HepG2 (cell line): ENCODE results near the gene ANTKMT. TPM values are rescaled to one million over a fixed set of nuclear protein-coding genes. Genes with fewer than 3 reads are reported as not detected.

ENCODE experiments used
- CEBPB ChIP-seq: IDR thresholded peaks from 2 replicates; pipeline ENCODE4 v1.6.1; 2011; ENCODE audit warnings: low read depth, low read length, improper control_type of control experiment, borderline replicate concordance
- DNMT3B ChIP-seq: conservative IDR thresholded peaks from 2 replicates; pipeline ENCODE4 v1.6.1; 2016; ENCODE audit warnings: missing biosample characterization, control low read depth
- HOXA5 ChIP-seq: sonication (generic); formaldehyde crosslinking; IDR thresholded peaks from 2 replicates; pipeline ENCODE4 v1.4.0; 2020; ENCODE audit warnings: missing genetic modification reagents
- NFIB ChIP-seq: sonication (generic); formaldehyde crosslinking; IDR thresholded peaks from 2 replicates; pipeline ENCODE4 v1.9.0; 2021; ENCODE audit warnings: missing genetic modification reagents, mild to moderate bottlenecking, borderline replicate concordance
- NONO ChIP-seq, 2 experiments: fragments of 450-650 bp in 1 of 2; sonication (generic) in 1 of 2; formaldehyde crosslinking in 1 of 2; IDR thresholded peaks in 1 of 2; conservative IDR thresholded peaks in 1 of 2; 2 replicates each; pipeline versions ENCODE4 v1.6.1 to v1.8.0; 2017 to 2022; ENCODE audit warnings: mild to moderate bottlenecking in 1 of 2, missing genetic modification reagents in 1 of 2, moderate library complexity in 1 of 2
- ZBTB8A ChIP-seq: sonication (generic); formaldehyde crosslinking; IDR thresholded peaks from 2 replicates; pipeline ENCODE4 v1.4.0; 2020; ENCODE audit warnings: mild to moderate bottlenecking, low read depth, missing genetic modification reagents, borderline replicate concordance
- ZNF30 ChIP-seq: sonication (generic); formaldehyde crosslinking; IDR thresholded peaks from 2 replicates; pipeline ENCODE4 v1.5.0; 2020; ENCODE audit warnings: mild to moderate bottlenecking, missing genetic modification reagents
- ZSCAN22 ChIP-seq: sonication (generic); formaldehyde crosslinking; IDR thresholded peaks from 2 replicates; pipeline ENCODE4 v1.4.0; 2020; ENCODE audit warnings: mild to moderate bottlenecking, missing genetic modification reagents
- polyA plus RNA-seq, 8 experiments: library from polyadenylated mRNA; depleted of rRNA in 3 of 8; stranded (reverse) in 7 of 8; unstranded in 1 of 8; fragments of >200 nt; fragmentation: Illumina TruSeq in 4 of 8; extraction: Trizol in 4 of 8; gene quantifications; 2 replicates each; pipeline versions ENCODE4 v1.2.1 to v1.2.3, GENCODE V29; 2011 to 2016; ENCODE audit warnings: low read depth in 4 of 8, missing spikeins in 1 of 8, mixed read lengths in 1 of 8; ENCODE audit not compliant: insufficient read depth in 1 of 8
- total RNA-seq, 5 experiments: library from RNA; depleted of rRNA; stranded (reverse); fragments of >200 nt; fragmentation: Illumina TruSeq; extraction: Trizol; gene quantifications; 2 replicates each; pipeline ENCODE4 v1.2.3, GENCODE V29; 2016; ENCODE audit warnings: low read depth in 1 of 5
- TF ChIP-seq, protein P1 (sequence below): sonication (generic); formaldehyde crosslinking; IDR thresholded peaks from 2 replicates; pipeline ENCODE4 v1.5.0; 2020; ENCODE audit warnings: mild to moderate bottlenecking, missing genetic modification reagents
- TF ChIP-seq, protein P2 (sequence below), 2 experiments: sonication (generic) in 1 of 2; formaldehyde crosslinking in 1 of 2; IDR thresholded peaks; 2 replicates each; pipeline versions ENCODE4 v1.6.1 to v1.9.0; 2014 to 2022; ENCODE audit warnings: antibody characterized with exemption in 1 of 2, borderline replicate concordance in 1 of 2, inconsistent platforms in 1 of 2, low read depth in 1 of 2, missing genetic modification reagents in 1 of 2
- TF ChIP-seq, protein P3 (sequence below): sonication (generic); formaldehyde crosslinking; IDR thresholded peaks from 2 replicates; pipeline ENCODE4 v1.9.0; 2021; ENCODE audit warnings: mild to moderate bottlenecking, missing genetic modification reagents
- TF ChIP-seq, protein P4 (sequence below): sonication (generic); formaldehyde crosslinking; IDR thresholded peaks from 2 replicates; pipeline ENCODE4 v1.4.0; 2020; ENCODE audit warnings: mild to moderate bottlenecking, missing genetic modification reagents

ANTKMT gene
- total and polyA plus RNA-seq, 2 of the 13 experiments (the other 11 are each of a cell fraction or from before 2014, with no cell fraction given) = 7.5 to 47.8 TPM

DNA sequence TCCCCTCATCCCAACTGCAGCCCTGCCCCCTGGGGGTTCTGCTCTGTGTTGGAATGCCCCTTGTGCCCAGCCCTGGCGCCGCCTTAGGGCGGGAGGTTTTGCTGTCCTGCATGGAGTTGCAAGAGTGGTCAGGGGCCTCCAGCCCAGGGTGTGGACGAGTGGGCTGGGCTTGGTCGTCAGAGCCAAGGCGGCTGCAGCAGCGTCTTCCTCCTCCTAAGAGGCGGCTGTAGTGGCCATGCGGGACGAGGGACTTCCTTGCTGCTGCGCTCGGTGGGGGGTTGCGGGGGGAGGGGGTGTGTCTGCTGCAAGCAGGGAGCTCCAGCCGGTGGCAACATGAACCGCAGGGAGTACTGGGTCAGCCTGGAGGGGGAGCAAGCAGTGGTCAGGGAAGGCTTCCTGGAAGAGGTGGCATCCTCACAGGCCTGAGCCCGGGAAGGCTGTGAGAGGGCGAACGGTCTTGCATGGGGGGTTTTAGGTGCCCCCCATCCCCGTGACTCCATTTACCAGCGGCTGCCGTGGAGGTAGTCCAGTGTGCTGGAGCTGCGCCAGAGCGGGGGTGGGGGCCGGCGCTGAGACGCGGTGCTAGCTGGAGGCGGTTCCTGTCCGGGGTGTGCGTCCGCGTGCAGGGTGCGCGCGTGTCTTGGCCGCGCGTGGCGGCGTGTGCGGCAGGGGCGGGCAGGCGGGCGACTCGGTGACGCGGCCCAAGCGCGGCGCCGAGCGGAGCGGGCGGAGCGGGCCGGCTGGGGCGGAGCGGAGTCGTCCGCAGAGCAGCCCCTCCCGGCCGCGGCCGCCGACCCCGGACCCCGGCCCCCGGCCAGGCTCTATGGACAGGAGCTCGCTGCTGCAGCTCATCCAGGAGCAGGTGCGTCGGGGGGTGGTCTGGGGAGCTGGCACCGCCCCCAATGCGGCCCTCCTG is 45.7 kb upstream of the ANTKMT start, which contains the start of gene RHBDL1 (continued):
- TF ChIP-seq, protein P1, sequence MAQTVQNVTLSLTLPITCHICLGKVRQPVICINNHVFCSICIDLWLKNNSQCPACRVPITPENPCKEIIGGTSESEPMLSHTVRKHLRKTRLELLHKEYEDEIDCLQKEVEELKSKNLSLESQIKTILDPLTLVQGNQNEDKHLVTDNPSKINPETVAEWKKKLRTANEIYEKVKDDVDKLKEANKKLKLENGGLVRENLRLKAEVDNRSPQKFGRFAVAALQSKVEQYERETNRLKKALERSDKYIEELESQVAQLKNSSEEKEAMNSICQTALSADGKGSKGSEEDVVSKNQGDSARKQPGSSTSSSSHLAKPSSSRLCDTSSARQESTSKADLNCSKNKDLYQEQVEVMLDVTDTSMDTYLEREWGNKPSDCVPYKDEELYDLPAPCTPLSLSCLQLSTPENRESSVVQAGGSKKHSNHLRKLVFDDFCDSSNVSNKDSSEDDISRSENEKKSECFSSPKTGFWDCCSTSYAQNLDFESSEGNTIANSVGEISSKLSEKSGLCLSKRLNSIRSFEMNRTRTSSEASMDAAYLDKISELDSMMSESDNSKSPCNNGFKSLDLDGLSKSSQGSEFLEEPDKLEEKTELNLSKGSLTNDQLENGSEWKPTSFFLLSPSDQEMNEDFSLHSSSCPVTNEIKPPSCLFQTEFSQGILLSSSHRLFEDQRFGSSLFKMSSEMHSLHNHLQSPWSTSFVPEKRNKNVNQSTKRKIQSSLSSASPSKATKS (CRISPR knock-in tag) = no peak
- TF ChIP-seq HOXA5 (CRISPR knock-in tag) = no peak
- TF ChIP-seq NONO (IDR thresholded peaks at IDR 0.05) = no peak
- peak; percentile 63; the same call in 1 of the 2 replicates for TF ChIP-seq NONO (CRISPR knock-in tag; conservative IDR thresholded peaks at IDR 0.05)
- TF ChIP-seq, protein P2, sequence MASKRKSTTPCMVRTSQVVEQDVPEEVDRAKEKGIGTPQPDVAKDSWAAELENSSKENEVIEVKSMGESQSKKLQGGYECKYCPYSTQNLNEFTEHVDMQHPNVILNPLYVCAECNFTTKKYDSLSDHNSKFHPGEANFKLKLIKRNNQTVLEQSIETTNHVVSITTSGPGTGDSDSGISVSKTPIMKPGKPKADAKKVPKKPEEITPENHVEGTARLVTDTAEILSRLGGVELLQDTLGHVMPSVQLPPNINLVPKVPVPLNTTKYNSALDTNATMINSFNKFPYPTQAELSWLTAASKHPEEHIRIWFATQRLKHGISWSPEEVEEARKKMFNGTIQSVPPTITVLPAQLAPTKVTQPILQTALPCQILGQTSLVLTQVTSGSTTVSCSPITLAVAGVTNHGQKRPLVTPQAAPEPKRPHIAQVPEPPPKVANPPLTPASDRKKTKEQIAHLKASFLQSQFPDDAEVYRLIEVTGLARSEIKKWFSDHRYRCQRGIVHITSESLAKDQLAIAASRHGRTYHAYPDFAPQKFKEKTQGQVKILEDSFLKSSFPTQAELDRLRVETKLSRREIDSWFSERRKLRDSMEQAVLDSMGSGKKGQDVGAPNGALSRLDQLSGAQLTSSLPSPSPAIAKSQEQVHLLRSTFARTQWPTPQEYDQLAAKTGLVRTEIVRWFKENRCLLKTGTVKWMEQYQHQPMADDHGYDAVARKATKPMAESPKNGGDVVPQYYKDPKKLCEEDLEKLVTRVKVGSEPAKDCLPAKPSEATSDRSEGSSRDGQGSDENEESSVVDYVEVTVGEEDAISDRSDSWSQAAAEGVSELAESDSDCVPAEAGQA (IDR thresholded peaks at IDR 0.05; ENCODE audit: low read depth) = no peak
- TF ChIP-seq, protein P2 (CRISPR knock-in tag; IDR thresholded peaks at IDR 0.05; ENCODE audit: borderline replicate concordance) = no peak
- TF ChIP-seq, protein P3, sequence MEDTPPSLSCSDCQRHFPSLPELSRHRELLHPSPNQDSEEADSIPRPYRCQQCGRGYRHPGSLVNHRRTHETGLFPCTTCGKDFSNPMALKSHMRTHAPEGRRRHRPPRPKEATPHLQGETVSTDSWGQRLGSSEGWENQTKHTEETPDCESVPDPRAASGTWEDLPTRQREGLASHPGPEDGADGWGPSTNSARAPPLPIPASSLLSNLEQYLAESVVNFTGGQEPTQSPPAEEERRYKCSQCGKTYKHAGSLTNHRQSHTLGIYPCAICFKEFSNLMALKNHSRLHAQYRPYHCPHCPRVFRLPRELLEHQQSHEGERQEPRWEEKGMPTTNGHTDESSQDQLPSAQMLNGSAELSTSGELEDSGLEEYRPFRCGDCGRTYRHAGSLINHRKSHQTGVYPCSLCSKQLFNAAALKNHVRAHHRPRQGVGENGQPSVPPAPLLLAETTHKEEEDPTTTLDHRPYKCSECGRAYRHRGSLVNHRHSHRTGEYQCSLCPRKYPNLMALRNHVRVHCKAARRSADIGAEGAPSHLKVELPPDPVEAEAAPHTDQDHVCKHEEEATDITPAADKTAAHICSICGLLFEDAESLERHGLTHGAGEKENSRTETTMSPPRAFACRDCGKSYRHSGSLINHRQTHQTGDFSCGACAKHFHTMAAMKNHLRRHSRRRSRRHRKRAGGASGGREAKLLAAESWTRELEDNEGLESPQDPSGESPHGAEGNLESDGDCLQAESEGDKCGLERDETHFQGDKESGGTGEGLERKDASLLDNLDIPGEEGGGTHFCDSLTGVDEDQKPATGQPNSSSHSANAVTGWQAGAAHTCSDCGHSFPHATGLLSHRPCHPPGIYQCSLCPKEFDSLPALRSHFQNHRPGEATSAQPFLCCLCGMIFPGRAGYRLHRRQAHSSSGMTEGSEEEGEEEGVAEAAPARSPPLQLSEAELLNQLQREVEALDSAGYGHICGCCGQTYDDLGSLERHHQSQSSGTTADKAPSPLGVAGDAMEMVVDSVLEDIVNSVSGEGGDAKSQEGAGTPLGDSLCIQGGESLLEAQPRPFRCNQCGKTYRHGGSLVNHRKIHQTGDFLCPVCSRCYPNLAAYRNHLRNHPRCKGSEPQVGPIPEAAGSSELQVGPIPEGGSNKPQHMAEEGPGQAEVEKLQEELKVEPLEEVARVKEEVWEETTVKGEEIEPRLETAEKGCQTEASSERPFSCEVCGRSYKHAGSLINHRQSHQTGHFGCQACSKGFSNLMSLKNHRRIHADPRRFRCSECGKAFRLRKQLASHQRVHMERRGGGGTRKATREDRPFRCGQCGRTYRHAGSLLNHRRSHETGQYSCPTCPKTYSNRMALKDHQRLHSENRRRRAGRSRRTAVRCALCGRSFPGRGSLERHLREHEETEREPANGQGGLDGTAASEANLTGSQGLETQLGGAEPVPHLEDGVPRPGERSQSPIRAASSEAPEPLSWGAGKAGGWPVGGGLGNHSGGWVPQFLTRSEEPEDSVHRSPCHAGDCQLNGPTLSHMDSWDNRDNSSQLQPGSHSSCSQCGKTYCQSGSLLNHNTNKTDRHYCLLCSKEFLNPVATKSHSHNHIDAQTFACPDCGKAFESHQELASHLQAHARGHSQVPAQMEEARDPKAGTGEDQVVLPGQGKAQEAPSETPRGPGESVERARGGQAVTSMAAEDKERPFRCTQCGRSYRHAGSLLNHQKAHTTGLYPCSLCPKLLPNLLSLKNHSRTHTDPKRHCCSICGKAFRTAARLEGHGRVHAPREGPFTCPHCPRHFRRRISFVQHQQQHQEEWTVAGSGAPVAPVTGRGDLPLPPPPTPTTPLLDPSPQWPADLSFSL = no peak
- TF ChIP-seq CEBPB = no peak
- TF ChIP-seq ZSCAN22 (CRISPR knock-in tag) = no peak
- no peak for TF ChIP-seq NFIB (CRISPR knock-in tag)
- no peak for TF ChIP-seq ZBTB8A (CRISPR knock-in tag)
- no peak for TF ChIP-seq ZNF30 (CRISPR knock-in tag)
- TF ChIP-seq, protein P4, sequence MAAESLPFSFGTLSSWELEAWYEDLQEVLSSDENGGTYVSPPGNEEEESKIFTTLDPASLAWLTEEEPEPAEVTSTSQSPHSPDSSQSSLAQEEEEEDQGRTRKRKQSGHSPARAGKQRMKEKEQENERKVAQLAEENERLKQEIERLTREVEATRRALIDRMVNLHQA (CRISPR knock-in tag) = no peak
- TF ChIP-seq DNMT3B = no peak
